H1 (cell line): ENCODE data around the gene JTB. TPM values are rescaled to one million over a fixed set of nuclear protein-coding genes. Genes with fewer than 3 reads are reported as not detected.

Experiments
- CTCF ChIA-PET: fragments of 300-600 bp; sonication (Branson Sonifier 250); formaldehyde crosslinking; loops from one replicate; lab custom pipeline; 2021; ENCODE audit not compliant: partially characterized antibody; lab: Charles Lee
- POLR2A ChIA-PET: fragments of 300-600 bp; sonication (Branson Sonifier 250); formaldehyde crosslinking; loops from one replicate; lab custom pipeline; 2021; ENCODE audit warnings: inconsistent platforms; ENCODE audit not compliant: partially characterized antibody; lab: Charles Lee
- DNase-seq, 2 experiments: peaks; one replicate each; pipeline versions ENCODE4 v3.0.0 to v3.0.0-alpha.2; 2010 to 2022; ENCODE audit warnings: low spot score in 2 of 2, low read depth in 1 of 2, mixed read lengths in 1 of 2
- FAIRE-seq: peaks from 2 replicates; lab custom pipeline; 2011; peaks lifted over from hg19 to GRCh38; lab: Jason Lieb, UNC
- H2AFZ ChIP-seq: 2 replicates; pipeline ENCODE4 v1.8.1; 2012; ENCODE audit warnings: low read length, inconsistent platforms
- H2AK5ac ChIP-seq: 2 replicates; pipeline ENCODE4 v1.6.1; 2013; ENCODE audit warnings: low read depth, low read length
- H2BK120ac ChIP-seq: replicated peaks from 2 replicates; pipeline ENCODE3; 2013; ENCODE audit warnings: low read depth, low read length, inconsistent platforms
- H2BK12ac ChIP-seq: 2 replicates; pipeline ENCODE4 v1.6.1; 2013; ENCODE audit warnings: low read depth, low read length
- H2BK15ac ChIP-seq: 2 replicates; pipeline ENCODE4 v1.6.1; 2013; ENCODE audit warnings: low read length
- H2BK20ac ChIP-seq: 2 replicates; pipeline ENCODE4 v1.6.1; 2013; ENCODE audit warnings: low read length
- H2BK5ac ChIP-seq: 2 replicates; pipeline ENCODE4 v1.6.1; 2013; ENCODE audit warnings: low read depth, low read length
- H3K14ac ChIP-seq: 2 replicates; pipeline ENCODE4 v1.6.1; 2013; ENCODE audit warnings: inconsistent platforms; ENCODE audit not compliant: insufficient read length
- H3K18ac ChIP-seq: 2 replicates; pipeline ENCODE4 v1.6.1; 2013; ENCODE audit warnings: low read length; ENCODE audit errors: extremely low read depth
- H3K23ac ChIP-seq: 2 replicates; pipeline ENCODE4 v1.6.1; 2013; ENCODE audit warnings: inconsistent platforms; ENCODE audit not compliant: insufficient read length
- H3K23me2 ChIP-seq: 2 replicates; pipeline ENCODE4 v1.6.1; 2013; ENCODE audit warnings: low read depth, low read length
- H3K27ac ChIP-seq: 2 replicates; pipeline ENCODE4 v1.6.1; 2011; ENCODE audit warnings: low read depth, low read length, inconsistent platforms
- H3K27me3 ChIP-seq, 4 experiments: replicated peaks in 1 of 4; 1 replicate in 1 of 4; 2 replicates in 3 of 4; pipeline versions ENCODE4 v1.6.1 to v1.8.1; 2011 to 2013; ENCODE audit warnings: low read length in 3 of 4, mild to moderate bottlenecking in 3 of 4, inconsistent platforms in 2 of 4, mixed read lengths in 2 of 4, moderate library complexity in 1 of 4; ENCODE audit not compliant: control insufficient read depth in 3 of 4, insufficient read depth in 3 of 4; ENCODE audit errors: extremely low read depth in 1 of 4
- H3K36me3 ChIP-seq, 4 experiments: 2 replicates each; pipeline versions ENCODE4 v1.6.1 to v1.8.1; 2011 to 2013; ENCODE audit warnings: mild to moderate bottlenecking in 4 of 4, low read length in 3 of 4, moderate library complexity in 2 of 4, control low read depth in 1 of 4, inconsistent platforms in 1 of 4; ENCODE audit not compliant: insufficient read depth in 4 of 4, control insufficient read depth in 2 of 4
- H3K4ac ChIP-seq: replicated peaks from 2 replicates; pipeline ENCODE3; 2013; ENCODE audit warnings: low read length, low read depth, mixed read lengths, inconsistent platforms; ENCODE audit not compliant: insufficient read length
- H3K4me1 ChIP-seq, 4 experiments: replicated peaks in 1 of 4; 1 replicate in 1 of 4; 2 replicates in 3 of 4; pipeline versions ENCODE4 v1.6.1 to v1.8.1; 2011 to 2013; ENCODE audit warnings: low read length in 3 of 4, inconsistent platforms in 2 of 4, mixed read lengths in 1 of 4; ENCODE audit not compliant: insufficient read depth in 4 of 4, control insufficient read depth in 3 of 4
- H3K4me2 ChIP-seq, 2 experiments: 2 replicates each; pipeline versions ENCODE4 v1.6.1 to v1.8.1; 2011 to 2013; ENCODE audit warnings: low read depth in 2 of 2, low read length in 2 of 2, control low read depth in 1 of 2, inconsistent platforms in 1 of 2, mild to moderate bottlenecking in 1 of 2; ENCODE audit not compliant: insufficient read depth in 1 of 2
- H3K4me3 ChIP-seq, 4 experiments: fragments of 200-600, 300-600 bp in 1 of 4; sonication (generic), shearing (Covaris generic), sonication (Bioruptor Twin) in 1 of 4; 2 replicates each; pipeline versions ENCODE4 v1.5.1 to v1.8.1; 2011 to 2016; ENCODE audit warnings: low read length in 4 of 4, low read depth in 3 of 4, control low read depth in 2 of 4, inconsistent platforms in 2 of 4, mild to moderate bottlenecking in 2 of 4, mixed read lengths in 1 of 4, moderate library complexity in 1 of 4; ENCODE audit not compliant: insufficient read depth in 2 of 4; ENCODE audit errors: extremely low read depth in 1 of 4
- H3K56ac ChIP-seq: replicated peaks from 2 replicates; pipeline ENCODE3; 2013; ENCODE audit warnings: low read depth, mild to moderate bottlenecking, mixed read lengths, low read length, inconsistent platforms; ENCODE audit not compliant: insufficient read length
- H3K79me1 ChIP-seq: 2 replicates; pipeline ENCODE4 v1.6.1; 2013; ENCODE audit warnings: low read depth, low read length, control low read depth
- H3K79me2 ChIP-seq, 2 experiments: 2 replicates each; pipeline versions ENCODE4 v1.6.1 to v1.8.1; 2012 to 2013; ENCODE audit warnings: low read length in 2 of 2, mild to moderate bottlenecking in 2 of 2, inconsistent platforms in 1 of 2; ENCODE audit not compliant: insufficient read depth in 2 of 2, control insufficient read depth in 1 of 2
- H3K9ac ChIP-seq, 4 experiments: replicated peaks in 1 of 4; 1 replicate in 1 of 4; 2 replicates in 3 of 4; pipeline versions ENCODE4 v1.6.1 to v1.8.1; 2011 to 2013; ENCODE audit warnings: low read depth in 3 of 4, low read length in 3 of 4, control low read depth in 2 of 4, mild to moderate bottlenecking in 2 of 4, moderate library complexity in 2 of 4, inconsistent platforms in 1 of 4; ENCODE audit errors: extremely low read depth in 1 of 4
- H3K9me3 ChIP-seq, 2 experiments: 2 replicates each; pipeline versions ENCODE4 v1.6.1 to v1.8.1; 2012 to 2013; ENCODE audit warnings: mild to moderate bottlenecking in 2 of 2, moderate library complexity in 2 of 2, control low read depth in 1 of 2, inconsistent platforms in 1 of 2, low read depth in 1 of 2, low read length in 1 of 2, mixed read lengths in 1 of 2; ENCODE audit not compliant: insufficient read depth in 2 of 2
- H4K20me1 ChIP-seq, 2 experiments: replicated peaks in 1 of 2; 2 replicates each; pipeline versions ENCODE3 to v1.8.1; 2011 to 2013; ENCODE audit warnings: inconsistent platforms in 2 of 2, low read length in 2 of 2, mild to moderate bottlenecking in 1 of 2; ENCODE audit not compliant: insufficient read depth in 2 of 2, control insufficient read depth in 1 of 2
- H4K5ac ChIP-seq: 2 replicates; pipeline ENCODE4 v1.6.1; 2013; ENCODE audit warnings: low read length, low read depth, mixed read lengths, inconsistent platforms; ENCODE audit not compliant: insufficient read length
- H4K8ac ChIP-seq: 2 replicates; pipeline ENCODE4 v1.8.0; 2013; ENCODE audit warnings: mild to moderate bottlenecking, moderate library complexity, low read length, inconsistent platforms; ENCODE audit not compliant: insufficient read depth; ENCODE audit errors: extremely low read depth
- H4K91ac ChIP-seq: replicated peaks from 2 replicates; pipeline ENCODE3; 2013; ENCODE audit warnings: low read length, mixed read lengths, inconsistent platforms; ENCODE audit not compliant: insufficient read length
- BACH1 ChIP-seq: IDR thresholded peaks from 2 replicates; pipeline ENCODE4 v1.6.1; 2012; ENCODE audit warnings: low read length, improper control_type of control experiment
- CEBPB ChIP-seq: IDR thresholded peaks from 2 replicates; pipeline ENCODE4 v1.6.1; 2012; ENCODE audit warnings: low read depth, low read length
- KDM4A ChIP-seq: IDR thresholded peaks from one replicate; pipeline ENCODE4 v1.7.1; 2012; ENCODE audit warnings: low read depth, mild to moderate bottlenecking, moderate library complexity, low read length, inconsistent platforms; ENCODE audit not compliant: severe bottlenecking
- POLR2A ChIP-seq, 2 experiments: IDR thresholded peaks; 1 replicate in 1 of 2; 2 replicates in 1 of 2; pipeline ENCODE4 v1.6.1; 2011; ENCODE audit warnings: low read depth in 2 of 2, low read length in 2 of 2, mild to moderate bottlenecking in 2 of 2; ENCODE audit errors: control extremely low read depth in 1 of 2
- POLR2AphosphoS5 ChIP-seq: IDR thresholded peaks from 2 replicates; pipeline ENCODE4 v1.6.1; 2011; ENCODE audit warnings: low read depth, low read length
- RNF2 ChIP-seq: fragments of 200-900, 300-1000 bp; sonication (generic); IDR thresholded peaks from 2 replicates; pipeline ENCODE4 v1.7.1; 2016; ENCODE audit warnings: borderline replicate concordance, low read depth, mild to moderate bottlenecking, antibody characterized with exemption, low read length; ENCODE audit not compliant: poor library complexity, severe bottlenecking; ENCODE audit errors: missing control alignments
- SIRT6 ChIP-seq: IDR thresholded peaks from one replicate; pipeline ENCODE4 v1.7.1; 2012; ENCODE audit warnings: low read length, inconsistent platforms
- WGBS, 2 experiments: shearing (Covaris generic) in 1 of 2; methylation state at CpG; one replicate each; pipeline versions ENCODE4 v1.1.6 to v1.1.7; 2013 to 2015; ENCODE audit warnings: low lambda C conversion rate in 2 of 2, mixed read lengths in 2 of 2, inconsistent platforms in 1 of 2, low coverage in 1 of 2, missing lambda C conversion rate in 1 of 2; ENCODE audit not compliant: insufficient replicate concordance in 2 of 2, insufficient coverage in 1 of 2, insufficient read length in 1 of 2; ENCODE audit errors: extremely low coverage in 1 of 2, missing lambda C conversion rate in 1 of 2; 5-methylcytosine and 5-hydroxymethylcytosine counted together
- polyA plus RNA-seq, 7 experiments: library from polyadenylated mRNA; depleted of rRNA in 3 of 7; stranded (reverse) in 5 of 7; unstranded in 2 of 7; fragments of >200 nt in 5 of 7; fragments of 200-250 nt in 2 of 7; gene quantifications; 1 replicate in 5 of 7; 2 replicates in 1 of 7; 4 replicates in 1 of 7; pipeline versions ENCODE4 v1.2.1 to v1.2.3, GENCODE V29; 2011 to 2013; ENCODE audit warnings: missing spikeins in 2 of 7, mixed read lengths in 2 of 7
- total RNA-seq: library from RNA; stranded (reverse); fragmentation: NEBNext Ultra II Directional; extraction: Animal tissue kit (Norgen Biotek cat#: 25700); gene quantifications from 2 replicates; pipeline ENCODE4 v1.2.1, GENCODE V29; 2021

Gene JTB
- total and polyA plus RNA-seq, 2 of the 8 experiments (the other 6 are each of a cell fraction or from before 2014, with no cell fraction given) = 91.1 to 122 TPM

DNA sequence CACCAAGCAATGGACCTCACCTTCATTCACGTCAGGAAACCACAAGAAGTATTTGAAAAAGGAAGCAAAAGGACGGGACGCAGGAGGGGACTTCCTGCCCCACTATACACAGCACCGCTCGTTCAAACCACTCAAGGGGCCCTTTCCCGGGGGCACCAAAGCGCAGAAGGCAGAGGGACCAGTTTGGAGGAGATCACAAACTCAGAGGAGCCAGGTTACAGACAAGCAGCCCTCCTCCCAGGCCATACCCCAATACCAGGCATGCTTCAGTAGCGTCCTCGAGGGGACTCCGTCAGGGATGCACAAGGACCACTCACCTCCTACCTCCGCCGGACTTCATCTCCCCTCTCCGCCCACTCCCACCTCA is 19.7 kb downstream of the JTB start:
- CTCF ChIA-PET = interaction anchor here (1.0 to 6.4 kb wide), 5 partner anchors 8 to 30 kb away, joined by 3 to 31 read pairs (median 8); partner anchors contain the start of genes DENND4B and RAB13

More for the DNA sequence above, 19.7 kb downstream of the JTB start:
- H2BK20ac ChIP-seq = no peak overlapping the region
- peak overlapping the region; percentile 94 for H4K8ac ChIP-seq
- no peak overlapping the region for H2BK120ac ChIP-seq
- no peak overlapping the region for H3K23ac ChIP-seq
- peak overlapping the region; percentile 92 for H3K18ac ChIP-seq
- H3K4me1 ChIP-seq = peaks cover 6 to 20% (median 12%) of the 10 kb centered on the region in 4 experiments
- H3K27me3 ChIP-seq = no peaks in the 10 kb centered on the region
- H3K79me2 ChIP-seq = peaks cover 36 to 68% of the 10 kb centered on the region in 2 experiments
- H2BK12ac ChIP-seq = 0 out of 2 replicates have a peak overlapping the region, but pooled peaks have one; percentile 60
- H4K91ac ChIP-seq = peak overlapping the region; percentile 76
- DNase-seq (no peak), FAIRE-seq (no peak)
- H3K56ac ChIP-seq = peak overlapping the region; percentile 9
- H4K20me1 ChIP-seq = peaks cover 9 to 16% of the 10 kb centered on the region in 2 experiments
- H3K4me2 ChIP-seq = peak overlapping the region; percentile 81 to 89
- no peak overlapping the region for H3K4ac ChIP-seq
- H2AK5ac ChIP-seq = 0 out of 2 replicates have a peak overlapping the region, but pooled peaks have one; percentile 11
- 0 out of 2 replicates have a peak overlapping the region, but pooled peaks have one; percentile 16 for H2BK15ac ChIP-seq
- H3K27ac ChIP-seq = peak overlapping the region; percentile 77
- H2AFZ ChIP-seq = peak overlapping the region; percentile 4; the same call in 1 of the 2 replicates
- peaks cover 21% of the 10 kb centered on the region for H3K23me2 ChIP-seq
- H4K5ac ChIP-seq = peak overlapping the region; percentile 66
- no peaks in the 10 kb centered on the region for H3K9me3 ChIP-seq
- no peak overlapping the region for H3K14ac ChIP-seq
- H3K36me3 ChIP-seq = peaks cover 11 to 27% (median 20%) of the 10 kb centered on the region in 4 experiments
- peak; percentile 22 for TF ChIP-seq KDM4A
- no peak for TF ChIP-seq RNF2
- no peak for TF ChIP-seq CEBPB
- peak; percentile 52 to 66; a peak in 2 of 3 replicates for TF ChIP-seq POLR2A (IDR thresholded peaks at IDR 0.05; ENCODE audit: control extremely low read depth in 1 of 2, low read depth in 2 of 2, low read length in 2 of 2)
- no peak for TF ChIP-seq BACH1
- peak; percentile 74 for TF ChIP-seq SIRT6
- TF ChIP-seq POLR2AphosphoS5 = peak; percentile 86
- peak overlapping the region; percentile 82 to 98 (median 88) for H3K4me3 ChIP-seq
- 2% methylated on average over 13 of the region's 13 CpGs; no CpG with 5 or more reads in 1 of the 2 experiments for WGBS, 2 experiments
- H3K9ac ChIP-seq = peak overlapping the region; percentile 66 to 85 (median 77)
- H2BK5ac ChIP-seq = peak overlapping the region; percentile 96
- POLR2A ChIA-PET = interaction anchor here (0.6 to 15.7 kb wide), 12 partner anchors 11 to 214 kb away, joined by 3 to 454 read pairs (median 4); partner anchors contain the start of genes CREB3L4, DENND4B, GATAD2B and JTB
- H3K79me1 ChIP-seq = peaks cover 34% of the 10 kb centered on the region
